Measurements from ENCODE around the gene SOCS4. TPM values are rescaled to one million over a fixed set of nuclear protein-coding genes. Genes with fewer than 3 reads are reported as not detected.

SOCS4 gene
- total and polyA plus RNA-seq, 2 experiments from 2014 or later, result 17.7 to 24.9 TPM

DNA sequence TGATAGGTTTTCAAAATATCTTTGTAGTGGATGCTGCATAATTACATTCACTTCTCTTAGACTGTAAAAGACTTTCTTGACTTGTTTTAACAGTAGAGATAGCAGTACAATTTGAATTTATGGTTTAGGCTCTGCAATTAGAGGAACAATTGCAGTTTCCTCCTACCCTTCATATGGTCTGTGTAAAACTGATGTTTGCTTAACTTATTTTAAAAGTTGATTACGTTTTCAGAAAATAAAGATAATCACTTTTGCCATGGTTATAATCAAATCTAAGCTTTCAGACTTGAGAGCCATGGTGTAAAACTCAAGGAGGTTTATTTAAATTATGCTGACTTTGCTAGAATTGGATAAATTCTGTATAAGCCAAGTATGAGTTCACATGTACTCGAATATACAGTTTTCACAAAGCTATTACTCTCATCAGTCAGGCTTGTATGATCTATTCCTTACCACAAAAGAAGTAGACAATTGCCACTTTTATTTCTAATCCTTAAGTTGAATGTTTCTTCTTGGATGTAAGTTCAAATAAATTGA is 21.9 kb downstream of the SOCS4 start:
- H3K4me1 Mint-ChIP-seq, result peaks cover 20% of the 10 kb centered on the region
- H3K27me3 Mint-ChIP-seq (ENCODE audit: insufficient read depth, low read depth, poor library complexity), result no peaks in the 10 kb centered on the region
- H3K79me2 ChIP-seq (replicated peaks; ENCODE audit: insufficient read depth), result peaks cover 20% of the 10 kb centered on the region
- H3K4me2 ChIP-seq, result no peak overlapping the region
- H3K27ac ChIP-seq (ENCODE audit: low read depth), result no peak overlapping the region
- no peaks in the 10 kb centered on the region for H3K36me3 ChIP-seq (ENCODE audit: insufficient read depth)
- no peak overlapping the region for H3K27ac Mint-ChIP-seq
- H3K4me3 Mint-ChIP-seq, result no peak overlapping the region
- DNase-seq (ENCODE audit: low spot score), result no peak
- peaks cover 17% of the 10 kb centered on the region for H3K4me1 ChIP-seq (ENCODE audit: insufficient read depth)
- H3F3A ChIP-seq (replicated peaks; ENCODE audit: low read depth), result peaks cover 4% of the 10 kb centered on the region; the same call in 1 of the 2 replicates
- H4K20me1 ChIP-seq (replicated peaks; ENCODE audit: insufficient read depth), result peaks cover 6% of the 10 kb centered on the region; the same call in 1 of the 2 replicates
- H3K4me3 ChIP-seq, result no peak overlapping the region
- no peak for ATAC-seq
- H3K9me3 Mint-ChIP-seq, result no peaks in the 10 kb centered on the region
- H3K9me2 ChIP-seq (ENCODE audit: insufficient read depth), result no peaks in the 10 kb centered on the region
- H3K27me3 ChIP-seq (ENCODE audit: insufficient read depth), result no peaks in the 10 kb centered on the region
- no peak overlapping the region for H2AFZ ChIP-seq
- no peak for TF ChIP-seq STAT1 (IDR thresholded peaks at IDR 0.05; ENCODE audit: unreplicated experiment)
- TF ChIP-seq, protein P1, sequence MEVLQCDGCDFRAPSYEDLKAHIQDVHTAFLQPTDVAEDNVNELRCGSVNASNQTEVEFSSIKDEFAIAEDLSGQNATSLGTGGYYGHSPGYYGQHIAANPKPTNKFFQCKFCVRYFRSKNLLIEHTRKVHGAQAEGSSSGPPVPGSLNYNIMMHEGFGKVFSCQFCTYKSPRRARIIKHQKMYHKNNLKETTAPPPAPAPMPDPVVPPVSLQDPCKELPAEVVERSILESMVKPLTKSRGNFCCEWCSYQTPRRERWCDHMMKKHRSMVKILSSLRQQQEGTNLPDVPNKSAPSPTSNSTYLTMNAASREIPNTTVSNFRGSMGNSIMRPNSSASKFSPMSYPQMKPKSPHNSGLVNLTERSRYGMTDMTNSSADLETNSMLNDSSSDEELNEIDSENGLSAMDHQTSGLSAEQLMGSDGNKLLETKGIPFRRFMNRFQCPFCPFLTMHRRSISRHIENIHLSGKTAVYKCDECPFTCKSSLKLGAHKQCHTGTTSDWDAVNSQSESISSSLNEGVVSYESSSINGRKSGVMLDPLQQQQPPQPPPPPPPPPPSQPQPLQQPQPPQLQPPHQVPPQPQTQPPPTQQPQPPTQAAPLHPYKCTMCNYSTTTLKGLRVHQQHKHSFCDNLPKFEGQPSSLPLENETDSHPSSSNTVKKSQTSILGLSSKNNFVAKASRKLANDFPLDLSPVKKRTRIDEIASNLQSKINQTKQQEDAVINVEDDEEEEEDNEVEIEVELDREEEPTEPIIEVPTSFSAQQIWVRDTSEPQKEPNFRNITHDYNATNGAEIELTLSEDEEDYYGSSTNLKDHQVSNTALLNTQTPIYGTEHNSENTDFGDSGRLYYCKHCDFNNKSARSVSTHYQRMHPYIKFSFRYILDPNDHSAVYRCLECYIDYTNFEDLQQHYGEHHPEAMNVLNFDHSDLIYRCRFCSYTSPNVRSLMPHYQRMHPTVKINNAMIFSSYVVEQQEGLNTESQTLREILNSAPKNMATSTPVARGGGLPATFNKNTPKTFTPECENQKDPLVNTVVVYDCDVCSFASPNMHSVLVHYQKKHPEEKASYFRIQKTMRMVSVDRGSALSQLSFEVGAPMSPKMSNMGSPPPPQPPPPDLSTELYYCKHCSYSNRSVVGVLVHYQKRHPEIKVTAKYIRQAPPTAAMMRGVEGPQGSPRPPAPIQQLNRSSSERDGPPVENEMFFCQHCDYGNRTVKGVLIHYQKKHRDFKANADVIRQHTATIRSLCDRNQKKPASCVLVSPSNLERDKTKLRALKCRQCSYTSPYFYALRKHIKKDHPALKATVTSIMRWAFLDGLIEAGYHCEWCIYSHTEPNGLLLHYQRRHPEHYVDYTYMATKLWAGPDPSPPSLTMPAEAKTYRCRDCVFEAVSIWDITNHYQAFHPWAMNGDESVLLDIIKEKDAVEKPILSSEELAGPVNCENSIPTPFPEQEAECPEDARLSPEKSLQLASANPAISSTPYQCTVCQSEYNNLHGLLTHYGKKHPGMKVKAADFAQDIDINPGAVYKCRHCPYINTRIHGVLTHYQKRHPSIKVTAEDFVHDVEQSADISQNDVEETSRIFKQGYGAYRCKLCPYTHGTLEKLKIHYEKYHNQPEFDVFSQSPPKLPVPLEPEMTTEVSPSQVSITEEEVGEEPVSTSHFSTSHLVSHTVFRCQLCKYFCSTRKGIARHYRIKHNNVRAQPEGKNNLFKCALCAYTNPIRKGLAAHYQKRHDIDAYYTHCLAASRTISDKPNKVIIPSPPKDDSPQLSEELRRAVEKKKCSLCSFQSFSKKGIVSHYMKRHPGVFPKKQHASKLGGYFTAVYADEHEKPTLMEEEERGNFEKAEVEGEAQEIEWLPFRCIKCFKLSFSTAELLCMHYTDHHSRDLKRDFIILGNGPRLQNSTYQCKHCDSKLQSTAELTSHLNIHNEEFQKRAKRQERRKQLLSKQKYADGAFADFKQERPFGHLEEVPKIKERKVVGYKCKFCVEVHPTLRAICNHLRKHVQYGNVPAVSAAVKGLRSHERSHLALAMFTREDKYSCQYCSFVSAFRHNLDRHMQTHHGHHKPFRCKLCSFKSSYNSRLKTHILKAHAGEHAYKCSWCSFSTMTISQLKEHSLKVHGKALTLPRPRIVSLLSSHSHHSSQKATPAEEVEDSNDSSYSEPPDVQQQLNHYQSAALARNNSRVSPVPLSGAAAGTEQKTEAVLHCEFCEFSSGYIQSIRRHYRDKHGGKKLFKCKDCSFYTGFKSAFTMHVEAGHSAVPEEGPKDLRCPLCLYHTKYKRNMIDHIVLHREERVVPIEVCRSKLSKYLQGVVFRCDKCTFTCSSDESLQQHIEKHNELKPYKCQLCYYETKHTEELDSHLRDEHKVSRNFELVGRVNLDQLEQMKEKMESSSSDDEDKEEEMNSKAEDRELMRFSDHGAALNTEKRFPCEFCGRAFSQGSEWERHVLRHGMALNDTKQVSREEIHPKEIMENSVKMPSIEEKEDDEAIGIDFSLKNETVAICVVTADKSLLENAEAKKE (CRISPR knock-in tag; IDR thresholded peaks at IDR 0.05), result no peak
- no peak for TF ChIP-seq EZH2phosphoT487 (IDR thresholded peaks at IDR 0.05; ENCODE audit: unreplicated experiment)
- TF ChIP-seq ZNF114 (CRISPR knock-in tag; IDR thresholded peaks at IDR 0.05), result no peak
- TF ChIP-seq, protein P2, sequence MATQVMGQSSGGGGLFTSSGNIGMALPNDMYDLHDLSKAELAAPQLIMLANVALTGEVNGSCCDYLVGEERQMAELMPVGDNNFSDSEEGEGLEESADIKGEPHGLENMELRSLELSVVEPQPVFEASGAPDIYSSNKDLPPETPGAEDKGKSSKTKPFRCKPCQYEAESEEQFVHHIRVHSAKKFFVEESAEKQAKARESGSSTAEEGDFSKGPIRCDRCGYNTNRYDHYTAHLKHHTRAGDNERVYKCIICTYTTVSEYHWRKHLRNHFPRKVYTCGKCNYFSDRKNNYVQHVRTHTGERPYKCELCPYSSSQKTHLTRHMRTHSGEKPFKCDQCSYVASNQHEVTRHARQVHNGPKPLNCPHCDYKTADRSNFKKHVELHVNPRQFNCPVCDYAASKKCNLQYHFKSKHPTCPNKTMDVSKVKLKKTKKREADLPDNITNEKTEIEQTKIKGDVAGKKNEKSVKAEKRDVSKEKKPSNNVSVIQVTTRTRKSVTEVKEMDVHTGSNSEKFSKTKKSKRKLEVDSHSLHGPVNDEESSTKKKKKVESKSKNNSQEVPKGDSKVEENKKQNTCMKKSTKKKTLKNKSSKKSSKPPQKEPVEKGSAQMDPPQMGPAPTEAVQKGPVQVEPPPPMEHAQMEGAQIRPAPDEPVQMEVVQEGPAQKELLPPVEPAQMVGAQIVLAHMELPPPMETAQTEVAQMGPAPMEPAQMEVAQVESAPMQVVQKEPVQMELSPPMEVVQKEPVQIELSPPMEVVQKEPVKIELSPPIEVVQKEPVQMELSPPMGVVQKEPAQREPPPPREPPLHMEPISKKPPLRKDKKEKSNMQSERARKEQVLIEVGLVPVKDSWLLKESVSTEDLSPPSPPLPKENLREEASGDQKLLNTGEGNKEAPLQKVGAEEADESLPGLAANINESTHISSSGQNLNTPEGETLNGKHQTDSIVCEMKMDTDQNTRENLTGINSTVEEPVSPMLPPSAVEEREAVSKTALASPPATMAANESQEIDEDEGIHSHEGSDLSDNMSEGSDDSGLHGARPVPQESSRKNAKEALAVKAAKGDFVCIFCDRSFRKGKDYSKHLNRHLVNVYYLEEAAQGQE (IDR thresholded peaks at IDR 0.05; ENCODE audit: unreplicated experiment), result no peak
- no peak for TF ChIP-seq JUNB (IDR thresholded peaks at IDR 0.05; ENCODE audit: unreplicated experiment)
- no peak for TF ChIP-seq EZH2 (IDR thresholded peaks at IDR 0.05; ENCODE audit: low read depth, unreplicated experiment)
- TF ChIP-seq CREB1 (CRISPR knock-in tag; IDR thresholded peaks at IDR 0.05; ENCODE audit: low read depth), result no peak
- TF ChIP-seq ZNF331 (CRISPR knock-in tag; IDR thresholded peaks at IDR 0.05; ENCODE audit: low read depth), result no peak
- TF ChIP-seq CTCF (conservative IDR thresholded peaks at IDR 0.05; ENCODE audit: low read depth in 2 of 2), result no peak
- no peak for TF ChIP-seq POLR2AphosphoS5 (IDR thresholded peaks at IDR 0.05; ENCODE audit: low read depth)
- TF ChIP-seq NANOG (IDR thresholded peaks at IDR 0.05; ENCODE audit: borderline replicate concordance), result no peak
- no peak for TF ChIP-seq ETS1 (IDR thresholded peaks at IDR 0.05)
- peaks cover 20% of the 10 kb centered on the region for H3K36me3 Mint-ChIP-seq (ENCODE audit: low read depth)

All from GM23338 (cell line).